ENCODE measurements around the gene SKP1.

- no peak for TF ChIP-seq EZH2phosphoT487 (IDR thresholded peaks at IDR 0.05; ENCODE audit: low read depth)
- TF ChIP-seq CTCF (IDR thresholded peaks at IDR 0.05; ENCODE audit: low read depth, low read length) = no peak
Observed at GRCh38 chr5:134122530-134122929, 54.2 kb downstream of the SKP1 start.
